Pulmonary artery endothelial cell (primary cell): Measurements from ENCODE around the gene KIF7. TPM values are rescaled to one million over a fixed set of nuclear protein-coding genes. Genes with fewer than 3 reads are reported as not detected.

Experiments
- DNase-seq: peaks from one replicate; pipeline ENCODE4 v3.0.0-alpha.2; 2011; ENCODE audit warnings: low read depth, low spot score
- total RNA-seq: library from RNA; depleted of rRNA; stranded (reverse); fragments of >200 nt; gene quantifications from 2 replicates; pipeline ENCODE4 v1.2.3, GENCODE V29; 2014

Gene KIF7
- total RNA-seq, 1 donor from 2014 or later, result 10.9 TPM

- DNase-seq, result no peak
These were observed 15.8 kb upstream of the KIF7 start for GRCh38 chr15:89670971-89671560.

- DNase-seq, result no peak
These were observed 14.7 kb upstream of the KIF7 start for GRCh38 chr15:89669941-89670340.

- no peak for DNase-seq
These were observed 14.1 kb upstream of the KIF7 start for GRCh38 chr15:89669309-89669865.

GRCh38 chr15:89668171-89668570, 12.9 kb upstream of the KIF7 start:
- DNase-seq, result no peak

GRCh38 chr15:89667706-89667960, 12.4 kb upstream of the KIF7 start:
- DNase-seq, result no peak

- no peak for DNase-seq
These were observed 11.8 kb upstream of the KIF7 start for GRCh38 chr15:89666858-89667705.

GRCh38 chr15:89666184-89666857, 11.1 kb upstream of the KIF7 start:
- no peak for DNase-seq

- DNase-seq, result no peak
These were observed 10.3 kb upstream of the KIF7 start for GRCh38 chr15:89665449-89666181.

- DNase-seq, result no peak
These were observed 9.4 kb upstream of the KIF7 start for GRCh38 chr15:89664441-89665350.

- DNase-seq, result peak; percentile 53
These were observed 7.8 kb upstream of the KIF7 start for GRCh38 chr15:89662893-89663626.

- no peak for DNase-seq
These were observed 5.3 kb upstream of the KIF7 start for GRCh38 chr15:89660556-89660955.

GRCh38 chr15:89659295-89659694, 4.0 kb upstream of the KIF7 start:
- DNase-seq, result no peak

- no peak for DNase-seq
These were observed 2.5 kb upstream of the KIF7 start for GRCh38 chr15:89657686-89658200.

GRCh38 chr15:89656116-89656815, 999 bp upstream of the KIF7 start:
- DNase-seq, result no peak

- no peak for DNase-seq
These were observed 936 bp downstream of the KIF7 start for GRCh38 chr15:89654301-89654761.

- DNase-seq, result no peak
These were observed 1.7 kb downstream of the KIF7 start for GRCh38 chr15:89653578-89653977.

- no peak for DNase-seq
These were observed 2.6 kb downstream of the KIF7 start for GRCh38 chr15:89652666-89653065.

GRCh38 chr15:89652131-89652530, 3.1 kb downstream of the KIF7 start:
- DNase-seq, result no peak

GRCh38 chr15:89649716-89650115, 5.6 kb downstream of the KIF7 start:
- DNase-seq, result no peak
